Inferior parietal cortex (tissue), 1 donor: ENCODE data around the gene CCDC91.

Experiments
- DNase-seq: peaks from one replicate; pipeline ENCODE4 v3.0.0-alpha.2; 2016; ENCODE audit errors: extremely low spot score

CCDC91 gene

GRCh38 chr12:28578361-28578760 lies 388.1 kb downstream of the CCDC91 start:
- DNase-seq: no peak

- DNase-seq: no peak
Observed at GRCh38 chr12:28578833-28579252, 388.6 kb downstream of the CCDC91 start.

GRCh38 chr12:28582672-28583376 lies 392.6 kb downstream of the CCDC91 start:
- DNase-seq: no peak

GRCh38 chr12:28583701-28584261 lies 393.5 kb downstream of the CCDC91 start:
- no peak for DNase-seq

- DNase-seq: no peak
Observed at GRCh38 chr12:28585146-28585545, 394.9 kb downstream of the CCDC91 start.

GRCh38 chr12:28586481-28586880 lies 396.2 kb downstream of the CCDC91 start:
- no peak for DNase-seq

- DNase-seq: no peak
Observed at GRCh38 chr12:28591831-28592230, 401.6 kb downstream of the CCDC91 start.
